Amygdala (tissue), 56 donors: ENCODE data around the gene UBE2D2.
A peak's percentile ranks its signal among the peaks of the same experiment; 100 is the strongest.
"Not testable (repeated sequence)": the region's sequence is repeated elsewhere in the genome, so short reads cannot be mapped to it uniquely, and the experiment has no call there.

Experiments used
- DNase-seq, 56 donors: peaks; one replicate each; lab custom pipeline; 2025; lab: John Stamatoyannopoulos, UW

The UBE2D2 gene

DNA sequence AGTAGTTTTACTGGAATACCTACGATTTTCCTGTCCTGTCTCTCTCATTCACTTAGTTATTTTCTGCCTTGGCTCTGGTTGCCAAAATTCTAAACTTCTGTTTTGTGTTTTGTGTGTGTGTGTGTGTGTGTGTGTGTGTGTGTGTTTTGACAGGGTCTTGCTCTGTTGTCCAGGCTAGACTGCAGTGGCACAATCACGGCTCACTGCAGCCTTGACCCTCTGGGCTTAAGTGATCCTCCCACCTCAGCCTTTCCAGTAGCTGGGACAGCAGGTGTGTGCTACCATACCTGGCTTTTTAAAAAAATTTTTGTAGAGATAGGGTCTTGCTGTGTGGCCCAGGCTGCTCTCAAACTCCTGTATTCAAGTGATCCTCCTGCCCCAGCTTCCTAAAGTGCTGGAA, 17.2 kb downstream of the UBE2D2 start:
- no peak for DNase-seq

DNA sequence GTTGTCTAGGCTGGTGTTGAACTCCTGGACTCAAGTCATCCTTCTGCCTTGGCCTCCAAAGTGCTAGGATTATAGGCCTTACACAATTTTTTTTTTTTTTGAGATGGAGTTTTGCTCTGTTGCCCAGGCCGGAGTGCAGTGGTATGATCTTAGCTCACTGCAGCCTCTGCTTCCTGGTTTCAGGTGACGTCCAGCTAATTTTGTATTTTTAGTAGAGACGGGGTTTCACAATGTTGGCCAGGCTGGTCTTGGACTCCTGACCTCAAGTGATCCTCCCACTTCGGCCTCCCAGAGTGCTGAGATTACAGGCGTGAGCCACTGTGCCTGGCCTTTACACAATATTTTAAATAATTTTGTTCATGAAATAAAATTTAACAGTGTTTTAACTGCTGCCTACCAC, 21.0 kb downstream of the UBE2D2 start:
- not testable (repeated sequence) for DNase-seq

DNA sequence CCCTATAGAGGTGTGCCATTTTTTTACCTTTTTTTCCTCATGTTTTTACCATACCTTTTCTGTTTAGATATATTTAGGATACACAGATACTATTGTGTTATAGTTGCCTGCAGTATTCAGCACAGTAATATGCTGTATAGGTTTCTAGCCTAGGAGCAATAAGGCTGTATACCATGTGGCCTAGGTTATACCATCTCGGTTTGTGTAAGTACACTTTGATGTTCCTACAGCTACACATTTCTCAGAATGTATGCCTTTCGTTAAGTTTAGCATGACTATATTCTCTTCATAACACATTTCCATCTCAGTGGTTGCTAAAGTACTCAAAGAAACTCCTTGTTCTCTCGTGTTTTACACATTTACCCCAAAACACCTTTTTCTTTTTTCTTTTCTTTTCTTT, 23.0 kb downstream of the UBE2D2 start:
- DNase-seq, result no peak

DNA sequence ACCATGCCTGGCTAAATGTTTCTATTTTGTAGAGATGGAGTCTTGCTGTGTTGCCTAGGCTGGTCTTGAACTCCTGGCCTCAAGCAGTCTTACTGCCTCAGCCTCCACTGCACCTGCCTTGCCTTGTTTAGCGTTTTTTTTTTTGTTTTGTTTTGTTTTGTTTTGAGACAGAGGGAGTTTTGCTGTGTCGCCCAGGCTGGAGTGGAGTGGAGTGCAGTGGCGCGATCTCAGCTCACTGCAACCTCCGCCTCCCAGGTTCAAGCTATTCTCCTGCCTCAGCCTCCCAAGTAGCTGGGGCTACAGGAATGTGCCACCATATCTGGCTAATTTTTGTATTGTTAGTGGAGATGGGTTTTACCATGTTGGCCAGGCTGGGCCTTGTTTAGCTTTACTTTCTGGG, 27.0 kb downstream of the UBE2D2 start:
- not testable (repeated sequence) for DNase-seq

DNA sequence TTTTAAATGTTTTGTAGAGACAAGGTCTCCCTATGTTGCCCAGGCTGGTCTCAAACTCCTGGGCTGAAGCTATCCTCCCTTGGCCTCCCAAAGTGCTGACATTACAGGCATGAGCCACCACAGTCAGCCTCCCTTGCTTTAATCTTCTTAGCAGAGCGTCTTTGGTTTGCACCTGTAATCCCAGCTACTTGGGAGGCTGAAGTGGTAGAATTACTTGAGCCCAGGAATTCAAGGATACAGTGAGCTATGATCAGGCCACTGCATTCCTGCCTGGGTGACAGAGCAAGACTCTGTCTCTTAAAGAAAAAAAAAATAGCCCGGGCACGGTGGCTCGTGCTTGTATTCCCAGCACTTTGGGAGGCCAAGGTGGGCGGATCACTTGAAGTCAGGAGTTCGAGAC, 27.8 kb downstream of the UBE2D2 start:
- no peak for DNase-seq

DNA sequence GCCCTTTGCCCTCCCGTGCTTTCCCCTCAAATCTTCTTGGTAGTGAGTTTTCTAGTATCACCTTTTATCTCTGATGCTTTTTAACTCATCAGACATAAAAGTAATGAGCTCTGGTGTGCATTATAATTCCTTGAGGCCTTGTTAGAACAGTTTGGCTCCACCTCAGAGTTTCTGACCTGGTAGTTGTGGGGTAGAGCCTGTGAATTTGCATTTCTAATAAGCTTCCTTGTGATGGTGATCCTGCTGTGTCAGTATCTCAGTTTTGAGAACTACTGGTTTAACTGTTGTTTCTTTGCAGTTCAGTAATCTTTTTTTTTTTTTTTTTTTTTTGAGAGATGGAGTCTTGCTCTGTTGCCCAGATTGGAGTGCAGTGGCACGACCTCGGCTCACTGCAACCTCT, 31.1 kb downstream of the UBE2D2 start:
- no peak for DNase-seq

DNA sequence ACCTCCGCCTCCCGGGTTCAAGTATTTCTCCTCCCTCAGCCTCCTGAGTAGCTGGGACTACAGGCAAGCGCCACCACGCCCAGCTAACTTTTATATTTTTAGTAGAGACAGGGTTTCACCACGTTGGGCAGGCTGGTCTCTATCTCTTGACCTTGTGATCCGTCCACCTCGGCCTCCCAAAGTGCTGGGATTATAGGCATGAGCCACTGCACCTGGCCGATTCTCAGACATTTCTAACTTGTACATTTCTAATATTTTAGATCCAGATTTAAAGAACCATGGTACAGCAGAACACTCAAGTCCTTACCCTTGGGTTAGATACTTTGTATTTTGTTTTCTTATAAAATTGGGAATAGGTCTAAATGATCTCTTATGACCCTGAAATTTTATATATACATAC, 31.9 kb downstream of the UBE2D2 start:
- DNase-seq, result not testable (repeated sequence)

DNA sequence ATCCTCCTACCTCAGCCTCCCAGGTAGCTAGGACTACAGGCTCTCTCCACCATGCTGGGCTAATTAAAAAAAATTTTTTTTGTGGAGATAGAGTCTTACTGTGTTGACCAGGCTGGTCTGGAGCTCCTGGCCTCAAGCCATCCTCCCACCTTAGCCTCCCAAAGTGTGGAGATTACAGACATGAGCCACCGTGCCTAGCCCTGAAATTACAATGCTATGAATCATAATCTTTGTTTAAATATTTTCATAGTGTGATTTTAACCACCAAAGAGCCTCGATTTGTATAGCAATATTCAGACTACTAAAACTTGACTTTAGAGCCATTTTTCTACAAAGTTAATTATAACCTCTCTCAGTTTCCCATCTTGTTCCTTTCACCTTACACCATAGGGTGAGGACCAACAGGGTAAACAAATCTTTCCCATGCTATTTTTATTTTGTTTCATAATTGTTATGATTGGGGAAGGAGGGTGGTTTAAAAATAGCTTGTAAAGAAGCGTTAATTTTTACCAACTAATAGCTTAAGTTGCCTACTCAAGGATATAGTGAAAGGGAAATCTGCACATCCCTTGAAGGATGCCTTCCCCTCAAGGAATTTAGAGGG, 32.7 kb downstream of the UBE2D2 start:
- DNase-seq, result no peak

DNA sequence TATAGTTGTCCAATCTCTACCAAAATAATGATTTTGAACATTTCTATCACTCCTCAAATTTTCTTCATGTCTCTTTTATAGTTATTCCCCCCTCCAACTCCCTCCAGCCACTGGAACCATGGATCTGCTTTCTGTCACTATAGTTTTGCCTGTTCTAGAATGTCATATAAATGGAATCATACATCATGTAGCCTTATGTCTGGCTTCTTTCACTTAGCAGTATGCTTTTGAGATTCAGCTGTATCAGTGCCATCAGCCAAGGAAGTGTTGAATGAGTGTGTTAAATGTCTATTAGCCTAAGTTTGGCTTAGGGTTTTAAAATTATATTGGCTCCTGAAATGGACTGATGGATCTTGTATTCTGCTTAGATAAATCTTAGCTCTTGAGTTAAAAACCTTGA, 36.0 kb downstream of the UBE2D2 start:
- DNase-seq, result no peak

DNA sequence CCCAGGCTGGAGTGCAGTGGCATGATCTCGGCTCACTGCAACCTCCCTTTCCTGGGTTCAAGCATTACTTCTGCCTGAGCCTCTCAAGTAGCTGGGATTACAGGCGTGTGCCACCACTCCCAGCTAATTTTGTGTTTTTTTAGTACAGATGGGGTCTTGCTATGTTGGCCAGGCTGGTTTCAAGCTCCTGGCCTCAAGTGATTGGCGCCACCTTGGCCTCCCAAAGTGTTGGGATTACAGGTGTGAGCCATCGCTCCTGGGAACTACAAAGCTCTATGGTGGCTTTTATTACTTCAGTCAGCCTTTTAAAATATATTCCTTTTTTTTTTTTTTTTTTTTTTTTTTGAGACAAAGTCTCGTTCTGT, 37.4 kb downstream of the UBE2D2 start:
- not testable (repeated sequence) for DNase-seq

DNA sequence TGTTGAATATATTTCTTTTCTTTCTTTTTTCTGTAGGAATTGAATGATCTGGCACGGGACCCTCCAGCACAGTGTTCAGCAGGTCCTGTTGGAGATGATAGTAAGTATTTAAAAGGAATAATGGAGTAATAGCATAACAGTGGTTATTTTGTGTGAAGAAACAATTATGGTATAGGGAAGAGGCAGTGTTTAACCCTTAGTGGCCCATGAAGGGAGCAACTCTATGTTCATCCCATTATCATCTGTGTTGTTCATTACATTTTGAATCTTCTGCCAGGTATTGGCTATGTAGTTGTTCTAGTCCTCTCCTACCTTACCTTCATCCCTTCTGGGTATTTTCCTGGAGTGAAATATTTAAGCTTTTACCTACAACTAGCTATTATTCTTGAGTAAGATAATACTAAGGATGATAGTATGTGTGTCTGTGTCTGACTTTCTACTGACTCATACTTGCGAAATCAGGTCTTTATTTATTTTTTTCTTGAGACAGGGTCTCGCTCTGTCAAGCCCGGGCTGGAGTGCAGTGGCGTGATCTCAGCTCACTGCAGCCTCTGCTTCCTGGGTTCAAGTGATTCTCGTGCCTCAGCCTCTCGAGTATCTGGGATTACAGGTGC, 39.3 kb downstream of the UBE2D2 start:
- DNase-seq, result no peak

DNA sequence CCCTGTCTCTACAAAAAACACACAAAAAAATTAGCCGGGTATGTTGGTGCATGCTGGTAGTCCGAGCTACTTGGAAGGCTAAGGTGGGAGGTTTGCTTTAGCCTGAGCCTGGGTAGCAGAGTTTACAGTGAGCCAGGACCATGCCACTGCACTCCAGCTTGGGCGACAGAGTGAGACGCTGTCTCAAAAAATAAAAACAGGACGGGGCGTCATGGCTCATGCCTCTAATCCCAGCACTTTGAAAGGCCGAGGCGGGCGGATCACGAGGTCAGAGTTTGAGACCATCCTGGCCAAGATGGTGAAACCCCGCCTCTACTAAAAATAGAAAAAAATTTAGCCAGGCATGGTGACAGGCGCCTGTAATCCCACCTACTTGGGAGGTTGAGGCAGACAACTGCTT, 40.3 kb downstream of the UBE2D2 start:
- DNase-seq, result no peak

DNA sequence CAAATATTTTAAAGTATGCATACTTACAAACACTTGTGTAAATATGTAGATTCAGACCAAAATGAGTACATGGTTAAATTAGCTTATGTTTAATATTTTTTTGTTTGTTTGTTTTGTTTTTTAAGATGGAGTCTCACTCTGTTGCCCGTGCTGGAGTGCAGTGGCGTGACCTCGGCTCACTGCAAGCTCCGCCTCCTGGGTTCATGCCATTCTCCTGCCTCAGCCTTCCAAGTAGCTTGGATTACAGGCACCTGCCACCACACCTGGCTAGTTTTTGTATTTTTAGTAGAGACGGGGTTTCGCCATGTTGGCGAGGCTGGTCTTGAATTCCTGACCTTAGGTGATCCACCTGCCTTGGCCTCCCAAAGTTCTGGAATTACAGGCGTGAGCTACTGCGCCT, 40.8 kb downstream of the UBE2D2 start:
- not testable (repeated sequence) for DNase-seq

DNA sequence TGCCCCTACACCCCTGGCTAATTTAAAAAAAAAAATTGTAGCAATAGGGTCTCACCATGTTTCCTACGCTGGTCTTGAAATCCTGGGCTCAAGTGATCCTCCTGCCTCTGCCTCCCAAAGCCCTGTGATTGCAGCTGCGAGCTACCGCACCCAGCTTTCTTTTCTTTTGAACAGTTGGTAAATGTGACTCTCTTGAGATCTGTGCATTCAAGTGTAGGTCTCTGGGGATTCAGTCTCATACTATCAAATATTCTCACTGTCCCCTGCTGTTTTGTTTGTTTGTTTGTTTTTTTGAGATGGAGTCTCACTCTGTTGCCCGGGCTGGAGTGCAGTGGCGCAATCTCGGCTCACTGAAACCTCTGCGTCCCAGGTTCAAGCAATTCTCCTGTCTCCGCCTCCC, 44.7 kb downstream of the UBE2D2 start:
- no peak for DNase-seq

DNA sequence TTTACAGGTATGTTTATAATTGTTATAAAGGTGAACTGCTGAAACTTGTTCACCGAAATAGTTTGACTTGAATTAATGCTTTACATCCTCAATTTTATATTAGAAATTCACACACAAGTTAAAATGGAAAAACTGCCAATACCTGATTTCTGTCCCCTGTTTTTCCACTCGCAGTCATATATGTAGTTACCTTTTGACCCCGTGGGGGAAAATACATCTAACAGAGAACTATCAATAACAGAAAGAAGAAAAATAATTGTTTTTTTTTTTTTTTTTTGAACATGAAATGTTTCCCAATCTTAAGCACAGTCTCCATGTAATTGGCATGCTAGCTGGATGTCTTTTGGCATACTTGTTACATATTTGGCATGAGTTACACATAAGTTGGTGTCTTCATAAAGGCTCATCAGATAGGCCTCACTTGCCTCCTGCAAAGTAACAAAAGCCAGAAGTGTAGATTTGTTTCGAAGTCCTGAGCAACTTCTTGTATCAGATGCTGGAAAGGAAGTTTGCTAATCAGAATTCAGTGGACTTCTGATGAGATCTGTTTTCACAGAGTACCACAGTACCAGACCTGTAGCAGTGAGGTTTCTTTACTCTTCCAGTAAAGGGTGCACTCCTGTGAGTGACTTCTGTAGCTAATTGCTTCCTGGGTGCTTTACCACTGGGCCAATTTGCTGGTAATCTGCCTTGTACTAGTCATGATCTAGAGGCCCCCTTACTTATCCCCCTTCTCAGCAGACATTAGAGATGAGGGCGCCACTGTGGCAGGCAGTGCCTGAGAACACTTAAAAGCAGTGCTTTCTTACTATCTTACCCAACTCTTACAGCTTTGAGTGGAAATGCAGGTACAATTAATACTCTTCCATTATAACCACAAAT, 50.8 kb downstream of the UBE2D2 start:
- DNase-seq, result no peak

DNA sequence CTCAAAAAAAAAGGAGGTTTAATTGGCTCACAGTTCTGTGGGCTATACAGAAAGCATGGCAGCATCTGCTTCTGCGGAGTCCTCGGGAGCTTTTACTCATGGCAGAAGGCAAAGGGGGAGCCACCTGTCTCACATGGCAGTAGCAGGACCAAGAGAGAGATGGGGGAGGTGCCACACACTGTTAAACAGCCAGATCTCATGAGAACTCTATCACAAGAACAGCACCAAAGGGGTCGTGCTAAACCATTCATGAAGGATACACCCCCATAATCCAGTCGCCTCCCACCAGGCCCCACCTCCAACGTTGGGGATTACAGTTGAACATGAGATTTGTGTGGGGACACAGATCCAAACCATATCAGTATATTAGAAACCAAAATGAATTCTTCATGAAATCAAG, 58.7 kb downstream of the UBE2D2 start:
- no peak for DNase-seq

DNA sequence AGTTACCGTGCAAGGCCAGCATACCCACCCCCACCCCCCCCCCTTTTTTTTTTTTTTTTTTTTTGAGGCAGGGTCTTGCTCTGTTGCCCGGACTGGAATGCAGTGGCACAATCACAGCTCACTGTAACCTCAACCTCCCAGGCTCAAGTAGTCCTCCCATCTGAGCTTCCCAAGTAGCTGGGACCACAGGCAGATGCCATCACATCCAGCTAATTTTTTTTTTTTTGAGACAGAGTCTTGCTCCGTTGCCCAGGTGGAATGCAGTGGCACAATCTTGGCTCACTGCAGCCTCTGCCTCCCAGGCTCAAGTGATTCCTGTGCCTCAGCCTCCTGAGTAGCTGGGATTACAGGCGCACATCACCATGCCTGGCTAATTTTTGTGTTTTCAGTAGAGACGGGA, 64.3 kb downstream of the UBE2D2 start:
- not testable (repeated sequence) for DNase-seq

DNA sequence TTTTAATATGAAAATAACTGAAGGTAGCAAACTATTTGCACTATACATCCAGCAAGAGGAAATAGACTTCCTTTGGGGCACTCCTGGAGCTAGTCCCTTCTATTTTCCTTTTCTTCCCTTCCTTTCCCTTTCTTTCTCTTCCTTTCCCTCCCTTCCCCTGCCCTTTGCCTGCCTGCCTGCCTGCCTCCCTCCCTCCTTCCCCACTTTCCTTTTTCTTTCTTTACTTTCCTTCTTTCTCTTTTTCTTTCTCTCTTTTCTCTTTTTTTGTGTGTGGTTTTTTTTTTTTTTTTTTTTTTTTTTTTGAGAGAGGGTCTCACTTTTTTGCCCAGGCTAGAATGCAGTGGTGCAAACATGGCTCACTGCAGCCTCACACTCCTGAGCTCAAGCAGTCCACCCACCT, 69.7 kb downstream of the UBE2D2 start:
- DNase-seq, result no peak

DNA sequence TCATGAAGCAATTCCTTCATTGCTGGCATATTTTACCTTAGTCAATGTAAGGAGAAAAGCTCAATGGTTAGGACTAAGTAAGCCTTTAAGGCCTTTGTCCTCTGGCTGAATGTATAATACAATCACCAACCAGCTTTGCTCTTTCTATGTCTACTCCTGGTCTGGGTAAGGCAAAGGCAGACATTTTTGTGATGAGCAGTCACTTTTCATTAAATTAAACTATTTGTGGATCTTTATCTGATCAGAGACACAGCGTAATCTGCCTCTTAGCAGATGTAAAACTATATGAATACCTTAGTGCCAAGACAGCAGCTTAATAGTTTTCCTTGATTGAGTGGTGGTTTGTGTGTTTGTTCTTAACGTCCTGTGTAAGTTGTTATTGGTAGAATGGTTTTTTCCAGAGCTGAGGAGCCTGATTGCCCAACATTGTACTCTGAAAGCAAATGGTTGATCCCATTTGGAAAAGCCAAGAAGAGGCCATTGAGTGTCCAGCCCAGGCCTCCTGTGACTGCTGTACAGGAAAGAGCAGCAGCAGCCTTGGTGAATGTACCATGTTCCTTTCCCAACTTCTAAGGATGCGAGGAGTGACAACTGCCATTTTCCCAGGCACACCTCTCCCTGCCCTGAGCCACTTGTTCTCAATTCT, 70.5 kb downstream of the UBE2D2 start:
- DNase-seq, result no peak

DNA sequence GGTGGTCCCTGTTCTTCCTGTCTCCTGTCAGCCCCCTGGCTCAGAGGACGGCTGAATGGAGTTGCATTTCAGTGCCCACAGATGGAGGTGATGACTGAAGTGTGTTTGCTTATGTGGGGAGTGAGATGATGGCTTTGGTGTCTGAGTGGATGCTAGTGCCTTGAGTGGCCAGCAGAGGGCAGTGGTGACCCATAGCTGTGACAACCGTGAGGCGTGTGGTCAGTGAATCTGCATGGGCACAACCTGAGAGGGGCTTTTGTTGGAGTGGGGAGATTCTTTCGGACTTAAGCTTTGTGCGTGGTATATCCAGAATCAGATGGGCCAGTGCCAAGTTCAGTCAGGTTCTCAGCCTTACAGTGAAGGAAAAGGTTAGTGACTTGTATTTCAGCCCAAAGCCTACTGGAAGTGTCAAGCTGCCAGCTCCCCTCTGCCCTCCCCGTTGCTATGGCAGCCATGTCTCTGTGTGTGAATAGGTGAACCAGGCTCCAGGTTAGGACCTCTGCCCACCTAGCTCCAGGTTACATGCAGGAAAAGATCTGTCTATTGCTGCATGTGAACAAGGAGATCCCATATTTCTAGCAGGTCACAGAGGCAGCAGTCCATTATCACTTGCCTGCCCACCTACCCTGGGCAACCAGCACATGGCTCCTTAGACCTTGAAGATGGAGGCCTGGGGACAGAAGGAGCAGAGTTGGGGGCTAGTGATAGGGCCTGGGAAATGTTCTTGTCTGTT, 72.3 kb downstream of the UBE2D2 start:
- peak in 34 of 56 donors; percentile 29 to 81 (median 58) for DNase-seq

DNA sequence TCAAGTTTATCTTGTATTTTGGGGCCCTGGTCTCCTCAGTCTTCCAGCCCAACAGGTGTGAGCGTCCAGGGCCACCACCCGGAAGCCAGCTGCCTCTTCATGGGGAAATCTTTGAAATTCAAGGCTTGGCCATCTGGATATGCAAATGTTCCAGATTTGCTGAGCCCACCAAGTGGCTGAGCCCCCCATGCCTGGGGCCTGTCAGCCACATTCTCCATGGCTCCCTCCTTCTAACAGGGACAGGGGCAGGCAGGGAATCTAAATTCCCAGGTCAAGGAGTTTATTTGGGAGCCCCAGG, 72.8 kb downstream of the UBE2D2 start:
- no peak for DNase-seq
